ENCODE data around the gene HSBP1.

The HSBP1 gene

DNA sequence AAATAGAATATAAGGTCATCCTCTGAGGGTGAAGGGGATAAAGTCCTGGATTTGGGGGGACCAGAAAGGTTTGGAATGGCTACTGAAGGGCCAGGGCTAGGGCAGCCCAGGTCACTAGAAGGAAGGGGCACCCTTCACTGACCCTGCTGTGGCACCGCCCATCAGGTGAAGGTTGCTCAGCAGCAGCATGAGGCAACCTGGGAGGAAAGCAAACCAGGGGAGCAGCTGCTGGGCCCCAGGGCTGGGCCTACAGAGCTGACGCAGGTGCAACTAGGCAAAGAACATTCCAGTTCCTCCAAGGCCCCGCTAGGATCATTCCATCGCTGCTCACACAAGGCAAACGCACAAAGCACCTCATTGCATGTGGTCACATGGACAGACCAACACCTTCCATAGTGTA, 3.4 kb upstream of the HSBP1 start:
- DNase-seq = no peak

DNA sequence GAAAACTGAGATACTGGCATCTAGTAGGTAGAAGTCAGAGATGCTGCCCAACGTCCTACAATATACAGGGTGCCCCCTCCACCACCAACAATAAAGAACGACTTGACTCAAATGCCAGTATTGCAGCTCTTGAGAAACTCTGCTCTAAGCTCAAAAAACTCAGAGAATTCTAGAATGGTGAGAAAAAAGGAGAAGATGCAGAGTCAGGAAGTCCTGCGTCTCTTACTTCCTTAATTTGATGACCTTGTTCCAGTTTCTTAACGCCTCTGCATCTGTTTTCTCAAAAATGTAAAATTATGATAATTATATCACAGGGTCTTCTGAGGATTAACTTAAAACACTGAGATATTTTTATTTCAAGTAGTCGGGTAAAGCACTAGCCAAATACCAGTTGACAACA, 1.7 kb upstream of the HSBP1 start:
- no peak for DNase-seq

DNA sequence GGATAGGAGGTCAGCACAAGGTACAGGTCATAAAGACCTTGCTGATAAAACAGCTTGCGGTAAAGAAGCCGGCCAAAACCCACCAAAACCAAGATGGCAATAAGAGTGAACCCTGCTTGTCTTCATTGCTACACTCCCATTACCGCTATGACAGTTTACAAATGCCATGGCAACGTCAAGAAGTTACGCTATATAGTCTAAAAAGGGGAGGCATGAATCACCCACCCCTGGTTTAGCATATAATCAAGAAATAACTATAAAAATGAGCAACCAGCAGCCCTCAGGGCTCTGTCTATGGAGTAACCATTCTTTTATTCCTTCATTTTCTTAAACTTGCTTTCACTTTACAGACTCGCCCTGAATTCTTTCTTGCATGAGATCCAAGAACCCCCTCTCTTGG, 1.0 kb upstream of the HSBP1 start:
- no peak for DNase-seq

DNA sequence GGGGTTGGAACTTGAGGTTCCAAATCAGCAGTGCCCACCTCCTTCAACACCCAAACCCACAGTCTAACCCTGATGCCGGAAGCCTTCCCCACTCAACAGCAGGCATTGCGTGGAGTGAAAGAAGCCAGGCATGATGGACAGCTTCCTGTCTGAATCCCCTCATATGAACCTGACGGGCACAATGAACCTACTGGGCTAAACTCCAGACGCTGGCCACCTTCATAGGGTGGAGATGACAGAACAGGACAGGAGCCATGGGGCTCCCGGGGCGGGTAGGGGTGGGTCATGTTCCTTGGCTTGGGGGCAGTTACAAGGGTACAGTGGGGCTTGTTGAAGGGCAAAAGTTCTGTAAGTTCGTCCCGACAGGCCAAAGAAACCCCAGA, 460 bp upstream of the HSBP1 start:
- no peak for DNase-seq

DNA sequence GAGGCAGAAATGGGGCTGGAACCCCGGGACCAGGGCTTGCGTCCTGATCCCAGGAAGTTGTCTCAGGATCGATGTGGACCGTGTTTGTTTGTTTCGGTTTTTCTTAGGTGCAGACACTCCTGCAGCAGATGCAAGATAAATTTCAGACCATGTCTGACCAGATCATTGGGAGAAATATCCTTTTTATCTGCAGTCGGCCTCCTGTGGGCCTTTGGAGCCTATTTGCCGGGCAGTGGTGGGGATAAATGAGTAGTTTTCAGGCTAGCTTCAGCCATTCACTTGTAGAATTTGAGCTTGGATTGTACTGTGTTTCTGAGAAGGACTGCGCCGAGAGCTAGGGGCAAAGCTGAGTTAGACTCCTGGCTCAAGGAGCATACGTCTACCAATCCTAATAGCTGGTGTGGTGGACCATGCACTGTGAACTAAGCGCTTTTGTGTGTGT, 816 bp downstream of the HSBP1 start:
- DNase-seq = no peak

DNA sequence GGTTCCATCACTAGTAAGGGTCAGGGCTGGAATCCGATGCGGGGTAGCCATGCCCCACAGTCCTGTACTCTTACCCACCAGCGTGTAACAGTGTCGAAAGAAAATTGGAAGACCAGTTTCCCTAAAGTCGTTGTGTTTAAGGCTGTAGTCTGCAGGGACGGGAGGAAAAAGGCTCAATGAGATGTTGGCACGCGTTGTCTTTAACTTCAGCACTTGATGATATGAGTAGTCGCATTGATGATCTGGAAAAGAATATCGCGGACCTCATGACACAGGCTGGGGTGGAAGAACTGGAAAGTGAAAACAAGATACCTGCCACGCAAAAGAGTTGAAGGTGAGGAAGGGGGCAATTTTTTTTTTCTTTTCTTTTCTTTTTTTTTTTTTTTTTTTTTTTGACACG, 1.3 kb downstream of the HSBP1 start:
- DNase-seq = no peak

DNA sequence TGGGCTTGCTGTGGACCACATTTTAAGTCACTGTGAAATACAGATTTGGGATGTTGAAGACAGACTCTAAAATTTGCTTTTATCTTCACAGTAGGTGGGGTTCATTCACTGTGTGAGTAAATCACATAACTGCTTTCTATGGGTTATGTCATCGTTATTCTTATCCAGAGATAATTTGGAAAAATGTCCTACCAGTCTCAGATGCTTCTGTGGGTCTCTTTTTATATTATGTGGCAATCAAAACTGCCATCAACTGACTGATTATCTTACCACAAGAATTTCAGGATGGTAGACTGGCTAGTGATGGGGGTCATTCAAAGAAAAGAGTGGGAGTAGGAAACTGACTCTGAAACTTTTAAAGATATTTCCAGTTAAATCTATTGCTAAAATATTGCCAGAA, 3.1 kb downstream of the HSBP1 start:
- no peak for DNase-seq

DNA sequence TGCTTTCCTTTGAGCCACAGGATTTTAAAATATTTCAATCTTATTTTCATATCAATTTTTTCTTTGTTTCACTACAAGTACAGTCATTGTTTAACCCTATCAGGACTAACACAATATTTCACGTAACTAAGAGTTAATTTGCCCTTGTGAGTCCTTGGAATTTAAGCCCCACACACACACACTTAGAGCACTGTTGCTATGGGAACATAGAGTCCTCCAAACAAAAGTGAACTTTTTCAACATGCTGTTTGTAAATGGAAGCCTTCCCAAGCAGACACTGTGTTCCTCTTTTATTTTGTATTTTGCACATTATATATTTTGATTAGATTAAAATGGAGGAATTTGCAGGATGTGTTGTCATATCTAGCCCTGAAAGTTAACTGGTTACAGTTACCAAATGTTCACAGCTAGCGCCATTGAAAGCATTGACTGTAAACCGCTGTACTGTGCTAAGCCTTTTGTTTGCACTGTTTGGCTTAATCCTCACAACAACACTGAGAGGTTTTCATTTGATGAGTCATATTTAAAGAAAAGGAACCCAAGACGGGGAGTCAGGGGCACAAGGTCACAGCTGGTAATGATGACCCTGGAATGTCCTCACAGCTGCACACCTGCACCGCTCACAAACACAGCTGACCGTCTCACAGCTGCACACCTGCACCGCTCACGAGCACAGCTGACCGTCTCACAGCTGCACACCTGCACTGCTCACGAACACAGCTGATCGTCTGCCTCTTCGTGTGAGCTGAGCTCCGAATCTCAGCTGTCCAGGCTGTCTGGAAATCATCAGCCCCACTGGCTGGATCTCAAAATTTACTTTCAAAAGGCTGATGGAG, 6.3 kb downstream of the HSBP1 start:
- peak; percentile 70 for DNase-seq

DNA sequence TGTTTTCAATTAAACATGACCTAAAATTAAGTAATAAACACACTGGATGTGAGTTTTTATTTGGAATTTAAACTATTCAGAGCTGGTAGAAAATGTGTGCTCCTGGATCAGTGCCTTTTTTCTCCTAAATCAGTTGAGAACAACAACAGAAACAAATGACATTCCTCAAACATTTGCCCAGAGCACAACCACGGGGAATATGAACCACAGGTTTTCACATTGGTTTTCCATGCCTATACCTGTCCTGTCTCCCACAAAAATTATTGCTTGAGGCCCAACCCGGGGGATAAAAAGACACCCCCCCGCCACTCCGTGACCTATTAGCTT, 6.8 kb downstream of the HSBP1 start:
- DNase-seq = no peak

DNA sequence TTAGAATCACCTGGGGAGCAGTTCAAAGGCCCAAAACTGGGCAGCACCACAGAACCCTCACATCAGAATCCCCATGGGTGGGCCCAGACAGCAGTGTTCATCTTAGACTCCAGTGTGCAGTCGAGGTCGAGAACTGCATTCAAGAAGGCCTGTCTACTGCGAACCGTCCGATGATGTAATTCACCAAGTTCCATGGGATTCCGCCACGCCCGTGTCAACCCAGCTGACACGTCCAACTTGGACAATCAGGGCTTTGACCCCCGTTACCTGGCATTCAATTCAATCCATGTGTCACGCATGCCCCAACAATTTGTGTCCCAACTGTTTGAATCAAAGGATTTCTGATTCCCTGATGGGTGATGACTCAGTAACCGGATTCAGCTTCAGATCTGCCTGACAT, 9.2 kb downstream of the HSBP1 start:
- DNase-seq = no peak

DNA sequence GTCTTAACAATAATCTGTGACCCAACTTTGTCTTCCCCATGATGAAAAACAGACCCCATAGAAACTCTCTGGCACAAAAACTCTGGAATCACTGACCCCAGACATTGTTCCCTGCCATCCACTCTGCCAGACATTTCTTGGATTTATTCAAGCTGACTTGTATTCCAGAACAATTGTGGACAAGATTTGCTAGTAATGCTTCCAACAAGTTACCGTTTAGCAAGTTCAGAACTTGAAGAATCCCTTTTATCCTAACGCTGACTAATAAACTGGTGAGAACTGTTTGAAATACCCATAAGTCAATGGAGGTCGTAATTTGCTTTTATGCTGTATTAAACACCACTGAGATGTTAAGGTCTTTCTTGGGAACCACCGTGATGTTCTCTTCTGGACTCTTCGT, 10.5 kb downstream of the HSBP1 start:
- no peak for DNase-seq

DNA sequence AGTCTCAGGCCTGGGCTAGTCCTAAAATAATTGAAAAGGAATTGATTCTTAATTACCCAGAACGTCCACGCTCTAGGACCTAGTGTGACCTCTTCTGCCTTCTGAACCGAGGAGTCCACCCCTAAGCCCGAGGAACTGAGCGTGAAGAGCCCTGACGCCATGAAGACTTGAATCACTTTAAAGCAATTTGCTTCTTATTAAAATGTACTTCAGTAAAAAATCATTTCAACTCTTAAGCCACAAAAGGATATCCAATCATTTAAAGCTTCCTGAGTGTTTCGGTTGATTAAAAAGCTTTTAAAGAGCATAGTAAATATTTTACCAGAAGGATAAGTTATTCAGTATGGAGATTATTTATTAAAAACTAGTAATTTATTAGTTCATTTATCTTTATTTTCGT, 11.6 kb downstream of the HSBP1 start:
- no peak for DNase-seq

DNA sequence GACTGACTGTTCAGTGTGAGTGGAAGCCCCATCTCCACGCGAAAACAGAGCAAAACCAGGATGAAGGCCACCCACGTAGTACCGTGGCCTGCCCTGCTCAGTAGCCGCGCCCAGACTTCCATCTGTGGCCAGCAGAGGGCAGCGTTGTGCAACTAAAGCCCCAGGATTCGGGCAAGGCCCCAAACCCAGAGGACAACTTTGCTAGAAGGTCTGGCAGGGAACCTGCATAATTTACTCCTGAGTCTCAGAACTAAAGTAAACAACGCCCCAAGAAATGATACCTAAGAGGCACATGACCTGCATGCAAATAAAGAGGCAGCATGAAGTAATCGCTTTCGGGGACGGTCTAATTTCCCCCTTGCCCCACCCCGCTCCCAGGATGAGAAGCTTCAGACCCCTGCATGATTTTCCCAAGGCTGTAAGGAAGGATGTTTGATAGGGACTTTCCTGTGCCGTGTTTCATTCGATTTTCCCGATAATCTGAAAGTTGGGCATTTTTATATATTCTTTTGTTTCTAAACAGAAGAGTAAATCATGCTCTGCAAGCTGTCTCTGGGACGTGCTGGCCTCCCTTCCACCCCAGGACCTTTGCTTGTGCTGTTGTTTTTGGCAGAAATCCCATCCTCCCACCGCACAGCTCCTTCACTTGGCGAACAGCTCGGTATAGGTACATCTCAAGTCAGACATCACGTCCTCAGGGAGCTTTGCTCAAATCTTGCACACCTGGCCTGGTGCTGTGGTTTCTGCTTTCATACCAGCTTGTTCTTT, 18.6 kb downstream of the HSBP1 start:
- no peak for DNase-seq

DNA sequence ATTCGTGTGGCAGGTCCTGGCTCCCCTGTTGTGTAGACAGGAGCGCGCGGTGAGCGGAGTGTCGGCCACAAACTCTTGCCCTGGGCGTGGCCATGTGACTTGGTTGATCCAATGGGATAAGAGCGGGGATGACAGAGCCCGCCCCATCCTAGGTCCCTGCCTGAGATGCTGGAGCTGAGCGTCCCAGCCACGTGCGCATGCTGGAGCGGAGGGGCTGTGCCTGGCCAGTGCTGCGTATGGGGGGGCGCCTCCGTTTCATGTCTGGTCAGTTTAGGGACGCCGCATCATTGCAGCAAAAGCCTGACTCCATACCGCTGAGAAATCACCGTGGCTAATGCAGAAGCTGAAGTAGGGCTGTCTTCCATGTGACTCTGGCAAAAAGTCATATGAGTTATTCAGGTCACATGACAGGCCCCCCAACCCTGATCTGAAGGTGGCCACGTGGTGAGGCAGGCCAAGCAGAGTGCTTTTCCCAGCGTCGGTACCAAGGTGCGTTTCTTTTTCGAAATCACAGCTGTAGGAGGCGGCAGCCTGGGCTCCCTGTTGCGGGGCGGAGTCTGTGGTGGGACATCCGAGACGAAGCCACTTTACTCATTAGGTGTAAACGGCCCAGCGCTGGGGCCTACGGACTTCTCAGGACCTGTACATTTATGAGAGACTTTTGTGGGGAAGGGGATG, 22.5 kb downstream of the HSBP1 start:
- DNase-seq = no peak

DNA sequence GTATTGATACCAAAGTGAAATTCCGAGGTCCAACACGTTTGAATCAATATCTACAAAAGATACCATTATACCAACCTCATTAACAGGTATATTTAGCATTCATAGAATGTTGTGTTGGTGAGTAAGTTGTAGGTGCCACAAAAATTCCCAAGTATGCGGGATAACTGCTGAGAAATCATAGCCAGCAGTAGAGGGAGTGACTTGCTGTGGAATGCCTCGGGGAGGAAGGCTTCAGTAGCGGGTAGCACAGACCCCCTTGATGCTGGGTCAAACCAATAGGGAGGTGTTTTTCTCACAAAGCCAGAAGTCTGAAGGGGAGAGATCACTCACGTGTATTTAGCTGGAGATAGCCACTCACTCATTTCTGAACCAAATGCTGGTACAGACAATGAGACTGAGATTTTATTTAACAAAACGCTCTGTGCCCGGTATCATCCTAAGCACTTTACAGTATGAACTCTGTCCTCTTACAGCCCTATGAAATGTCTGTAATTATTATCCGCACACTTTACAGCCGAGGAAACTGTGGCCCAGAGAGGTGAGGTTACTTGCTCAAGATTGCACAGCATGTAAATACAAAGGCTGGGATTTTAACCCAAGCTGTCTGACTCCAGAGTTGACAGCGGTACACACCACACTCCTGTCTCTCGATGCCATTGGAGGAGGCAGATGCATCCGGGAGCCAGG, 23.1 kb downstream of the HSBP1 start:
- DNase-seq = no peak

DNA sequence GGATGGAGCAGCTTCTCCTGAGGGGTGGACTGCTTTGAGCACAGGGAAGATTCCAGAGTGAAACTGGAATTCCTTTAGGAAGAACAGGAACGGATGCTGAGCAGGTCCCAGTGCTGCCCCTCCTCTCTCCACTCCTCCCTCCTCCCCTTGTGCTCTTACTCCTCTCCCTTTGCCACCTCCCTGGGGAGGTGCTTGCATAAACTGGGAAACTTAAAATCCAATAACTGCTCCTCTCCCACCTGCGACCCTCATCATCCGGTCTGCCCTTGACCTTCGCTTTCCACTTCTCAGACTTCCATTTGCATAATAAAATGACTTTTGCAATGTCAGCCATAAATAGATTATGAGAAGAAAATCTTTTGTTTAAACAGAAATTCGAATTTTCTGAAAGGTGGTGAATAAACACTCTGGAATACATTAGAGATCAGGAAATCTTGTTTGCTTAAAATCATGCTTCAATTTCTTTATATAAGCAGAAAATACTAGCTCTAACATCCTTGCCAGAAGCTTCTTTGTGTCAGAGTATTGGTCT, 23.7 kb downstream of the HSBP1 start:
- DNase-seq = no peak

DNA sequence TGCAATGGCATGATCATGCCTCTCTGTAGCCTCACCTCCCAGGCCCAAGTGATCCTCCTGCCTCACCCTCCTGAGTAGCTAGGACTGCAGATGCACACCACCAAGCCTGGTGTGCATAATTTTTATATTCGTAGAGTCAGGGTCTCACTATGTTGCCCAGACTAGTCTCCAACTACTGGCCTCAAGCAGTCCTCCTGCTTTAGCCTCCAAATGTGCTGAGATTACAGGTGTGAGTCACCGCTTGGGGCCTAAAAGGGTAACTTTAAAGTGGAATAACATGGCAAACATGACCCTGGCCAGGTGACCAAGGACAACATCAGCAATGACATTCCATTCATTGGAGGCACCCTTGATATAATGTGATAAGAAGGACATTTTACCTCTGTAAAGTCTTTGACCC, 26.1 kb downstream of the HSBP1 start:
- DNase-seq = no peak

DNA sequence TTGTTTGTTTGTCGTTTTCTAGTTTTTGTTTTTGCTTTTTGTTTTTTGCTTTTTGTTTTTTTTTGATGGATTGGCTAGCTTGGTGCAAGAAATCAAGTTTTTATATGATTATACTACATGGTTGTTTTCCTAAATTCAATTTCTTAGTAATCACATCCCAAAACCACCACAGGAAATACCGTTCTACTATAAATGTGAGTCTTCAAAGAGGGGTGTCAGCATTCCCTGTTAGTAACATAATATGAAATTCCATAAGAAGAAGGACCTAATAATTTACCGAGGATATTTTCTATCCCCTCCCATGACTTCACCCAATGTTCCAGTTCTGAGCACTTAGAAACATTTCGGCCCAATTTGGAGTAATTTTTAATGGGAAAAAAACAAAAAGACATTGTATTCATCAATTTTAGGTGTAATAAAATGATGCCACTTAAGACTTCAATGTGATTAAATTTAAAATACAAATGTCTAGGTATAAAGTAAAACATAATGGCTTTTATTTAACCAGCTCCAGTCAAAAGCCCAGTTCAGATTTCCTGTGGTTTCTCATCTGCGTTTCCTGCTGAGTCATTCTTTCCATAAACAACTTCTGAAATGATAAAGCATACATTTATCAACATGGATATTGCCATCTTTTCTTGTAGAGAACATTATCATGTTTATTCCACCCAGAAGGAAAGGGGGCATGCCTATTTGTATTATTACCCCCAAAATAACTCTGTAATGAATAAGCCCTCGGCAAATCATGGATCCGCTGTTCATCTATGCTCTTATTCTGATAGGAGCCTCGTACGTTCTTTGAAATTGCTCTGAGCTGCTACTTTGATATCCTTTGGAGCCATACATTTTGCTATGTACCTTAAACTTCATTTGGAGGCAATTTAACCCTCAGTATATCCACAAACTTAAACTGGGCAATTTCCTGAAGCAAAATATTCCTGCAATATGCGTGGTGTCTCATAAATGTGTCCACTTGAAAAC, 28.1 kb downstream of the HSBP1 start:
- DNase-seq = no peak

DNA sequence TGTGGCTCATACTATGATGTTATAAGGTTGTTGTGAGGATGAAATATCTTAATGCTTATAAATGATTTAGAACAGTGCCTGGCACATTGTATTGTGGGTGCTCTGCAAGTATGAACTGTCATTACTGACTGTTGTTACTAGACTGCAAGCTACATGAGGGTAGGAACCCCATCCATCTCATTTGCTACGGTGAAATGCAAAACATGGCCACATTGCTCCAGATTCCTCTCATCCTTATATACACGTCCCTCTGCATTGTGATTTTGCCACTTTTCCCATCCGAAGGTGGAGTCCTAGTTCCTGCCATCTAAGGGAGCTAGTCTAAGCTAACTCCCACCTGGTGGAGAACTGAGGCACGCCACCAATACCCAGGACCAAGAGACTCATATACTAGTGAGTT, 29.8 kb downstream of the HSBP1 start:
- DNase-seq = no peak

DNA sequence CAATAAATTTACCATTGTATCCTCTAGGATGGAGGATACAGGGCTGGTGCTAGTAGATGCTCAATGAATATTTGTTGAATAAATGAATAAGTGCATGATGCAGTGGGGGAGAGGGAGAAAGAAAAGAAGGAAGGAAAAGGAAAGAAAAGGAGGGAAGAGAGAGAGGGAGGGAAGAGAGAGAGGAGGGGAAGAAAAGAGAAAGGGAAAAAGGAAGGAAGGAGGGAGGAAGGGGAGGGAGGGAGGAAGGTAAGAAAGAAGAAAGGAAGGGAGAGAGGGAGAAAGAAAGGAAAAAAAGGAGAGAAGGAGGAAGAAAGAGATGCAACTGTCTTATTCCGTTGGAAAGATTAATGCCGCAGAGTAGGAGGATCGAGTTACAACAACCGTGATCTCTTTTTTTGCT, 30.4 kb downstream of the HSBP1 start:
- no peak for DNase-seq

DNA sequence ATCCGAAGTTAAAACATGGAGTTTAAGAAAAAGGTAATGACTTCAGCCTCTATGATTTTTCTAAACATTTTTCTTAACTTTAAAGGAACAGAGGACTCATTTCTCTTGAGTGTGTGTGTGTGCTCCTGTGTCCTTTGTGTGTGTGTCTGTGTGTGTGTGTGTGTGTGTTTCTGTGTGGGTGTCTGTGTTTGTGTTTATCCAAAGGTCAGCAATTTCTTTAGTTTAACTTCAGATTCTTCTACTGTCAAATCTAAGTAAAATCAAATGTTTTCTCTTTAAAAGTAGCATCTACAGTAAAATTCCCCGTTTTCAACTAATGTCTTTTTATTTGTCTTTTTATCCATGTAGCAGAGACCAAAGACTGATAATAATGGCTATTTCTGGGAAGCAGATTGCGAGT, 31.8 kb downstream of the HSBP1 start:
- no peak for DNase-seq

DNA sequence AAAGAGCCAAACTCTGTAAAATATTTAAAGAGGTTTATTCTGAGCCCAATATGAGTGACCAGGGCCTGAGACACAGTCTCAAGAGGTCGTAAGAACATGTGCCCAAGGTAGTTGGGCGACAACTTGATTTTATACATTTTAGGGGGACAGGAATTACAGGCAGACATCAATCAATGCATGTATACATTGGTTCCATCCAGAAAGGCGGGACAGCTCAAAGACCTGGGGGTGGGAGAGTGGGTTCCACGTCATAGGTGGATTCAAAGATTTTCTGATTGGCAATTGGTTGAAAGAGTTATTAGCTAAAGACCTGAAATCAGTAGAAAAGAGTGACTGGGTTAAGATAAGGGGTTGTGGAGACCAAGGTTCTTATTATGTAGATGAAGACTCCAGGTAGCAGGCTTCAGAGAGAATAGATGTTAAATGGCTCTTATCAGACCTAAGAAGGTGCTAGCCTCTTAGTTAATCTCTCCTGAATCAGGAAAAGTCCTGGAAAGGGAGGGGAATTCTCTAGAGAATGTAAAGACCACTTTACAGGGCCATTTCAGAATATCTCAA, 32.4 kb downstream of the HSBP1 start:
- DNase-seq = no peak

All from NCI-H510A (cell line).